GM18526 (cell line): ENCODE data around the gene RAB33B.

Experiments used
- POLR2A ChIP-seq: IDR thresholded peaks from 3 replicates; pipeline ENCODE4 v1.6.1; 2011; ENCODE audit not compliant: insufficient read length; ENCODE audit errors: extremely low read depth

Gene RAB33B

DNA sequence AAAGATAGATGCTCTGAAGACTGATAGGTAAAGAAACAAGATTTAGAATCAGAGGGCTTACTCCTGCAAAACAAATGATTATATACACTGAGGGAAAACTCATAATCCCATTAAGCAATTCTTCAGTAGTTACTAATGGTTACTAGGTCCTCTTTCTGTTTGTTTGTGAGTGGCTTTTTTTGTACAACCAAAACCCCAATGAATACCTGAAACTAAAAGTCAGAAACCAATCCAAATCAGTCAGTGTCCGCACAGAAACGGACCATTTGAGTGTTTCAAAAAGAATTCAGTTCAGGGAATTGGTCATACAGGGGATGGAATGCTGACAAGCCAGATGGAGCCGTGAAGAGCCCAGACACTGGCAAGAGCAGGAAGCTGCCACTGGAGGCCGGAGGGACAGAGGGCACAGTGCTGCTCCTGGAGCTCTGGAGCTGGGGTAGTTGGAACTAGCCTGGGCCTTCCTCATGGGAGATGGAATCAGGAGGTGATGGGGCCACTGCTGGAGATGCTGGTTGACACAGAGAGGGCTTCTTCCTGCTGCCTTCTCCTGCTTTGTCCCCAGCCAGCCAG, 70.2 kb downstream of the RAB33B start:
- TF ChIP-seq POLR2A, result no peak

DNA sequence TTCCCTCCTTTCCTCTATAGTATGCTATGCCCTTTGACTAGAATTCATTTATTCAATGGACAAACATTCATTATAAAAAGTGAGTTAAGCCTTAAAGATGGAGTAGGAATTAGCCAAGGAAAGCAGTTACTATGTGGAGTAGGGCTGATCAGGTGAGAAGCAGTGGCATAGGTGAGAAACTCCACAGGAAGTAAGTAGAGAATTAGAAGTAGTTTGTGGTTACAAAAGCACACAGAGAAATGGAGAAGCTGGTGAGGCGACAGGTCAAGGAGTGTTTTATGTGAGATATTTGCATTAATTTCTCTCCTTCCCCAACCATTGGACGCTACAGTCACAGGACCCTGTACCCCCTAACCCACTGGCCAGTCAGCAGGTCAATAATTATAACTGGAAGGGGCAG, 71.5 kb downstream of the RAB33B start:
- TF ChIP-seq POLR2A, result no peak
